Stomach (tissue), 4 donors: ENCODE measurements around the gene SSRP1.

Experiments used
- CTCF ChIP-seq, 7 experiments: fragments of 450-650 bp in 4 of 7; fragments of 200-600 bp in 3 of 7; sonication (generic) in 3 of 7; IDR thresholded peaks; one replicate each; pipeline ENCODE4 v1.5.1; 2016 to 2019; ENCODE audit warnings: antibody characterized with exemption in 7 of 7, control low read depth in 2 of 7, mild to moderate bottlenecking in 1 of 7
- POLR2AphosphoS5 ChIP-seq, 3 donors: sonication (generic); formaldehyde crosslinking; IDR thresholded peaks; one replicate each; pipeline ENCODE4 v1.6.1; 2016; ENCODE audit warnings: antibody characterized with exemption in 3 of 3

- TF ChIP-seq CTCF (IDR thresholded peaks at IDR 0.05) (no peak), POLR2AphosphoS5 (IDR thresholded peaks at IDR 0.05) (no peak)
These were observed 18.2 kb upstream of the SSRP1 start for GRCh38 chr11:57353852-57354251.
